Caco-2 (cell line): ENCODE measurements around the gene NUP210. TPM values are rescaled to one million over a fixed set of nuclear protein-coding genes. Genes with fewer than 3 reads are reported as not detected.

Experiments
- BruUV-seq: library from RNA; stranded (reverse); fragments of 400-500 nt; replicated peaks from 2 replicates; lab custom pipeline; 2021; lab: Mats Ljungman, UMichigan
- CTCF ChIA-PET: fragments of 300-600 bp; sonication (Branson Sonifier 250); formaldehyde crosslinking; loops from one replicate; lab custom pipeline; 2022; ENCODE audit warnings: antibody characterized with exemption; lab: Charles Lee
- POLR2A ChIA-PET: fragments of 300-600 bp; sonication (Branson Sonifier 250); formaldehyde crosslinking; loops from one replicate; lab custom pipeline; 2022; ENCODE audit warnings: antibody characterized with exemption; lab: Charles Lee
- DNase-seq, 2 experiments: peaks; one replicate each; pipeline versions ENCODE4 v3.0.0 to v3.0.0-alpha.2; 2020 to 2022
- H3K27me3 ChIP-seq: replicated peaks from 2 replicates; pipeline ENCODE4 v1.6.0; 2011; ENCODE audit warnings: low read length; ENCODE audit not compliant: control insufficient read depth, insufficient read depth
- H3K36me3 ChIP-seq: 2 replicates; pipeline ENCODE4 v1.5.1; 2011; ENCODE audit warnings: low read length; ENCODE audit not compliant: control insufficient read depth, insufficient read depth
- H3K4me1 ChIP-seq: fragments of 250-450 bp; sonication (Bioruptor Pico); 2 replicates; pipeline ENCODE4 v1.5.1; 2020; ENCODE audit warnings: mild to moderate bottlenecking
- H3K4me3 ChIP-seq: 2 replicates; pipeline ENCODE4 v1.5.1; 2011; ENCODE audit warnings: low read depth, mild to moderate bottlenecking, control low read depth, low read length
- H3K9me3 ChIP-seq: fragments of 250-450 bp; sonication (Bioruptor Pico); 2 replicates; pipeline ENCODE4 v1.5.1; 2020; ENCODE audit warnings: mild to moderate bottlenecking, moderate library complexity
- H3K27ac Mint-ChIP-seq: one replicate; pipeline ENCODE4 v1.8.0; 2022; ENCODE audit warnings: mixed read lengths; ENCODE audit not compliant: unreplicated experiment
- H3K27me3 Mint-ChIP-seq: one replicate; pipeline ENCODE4 v1.8.0; 2022; ENCODE audit warnings: mixed read lengths; ENCODE audit not compliant: insufficient read depth, unreplicated experiment
- H3K36me3 Mint-ChIP-seq: one replicate; pipeline ENCODE4 v1.8.0; 2022; ENCODE audit warnings: mild to moderate bottlenecking, mixed read lengths; ENCODE audit not compliant: insufficient read depth, unreplicated experiment
- H3K4me1 Mint-ChIP-seq: one replicate; pipeline ENCODE4 v1.8.0; 2022; ENCODE audit warnings: low read depth, mixed read lengths; ENCODE audit not compliant: unreplicated experiment
- H3K4me3 Mint-ChIP-seq: one replicate; pipeline ENCODE4 v1.8.0; 2022; ENCODE audit warnings: mild to moderate bottlenecking, moderate library complexity, mixed read lengths; ENCODE audit not compliant: unreplicated experiment
- H3K9me3 Mint-ChIP-seq: one replicate; pipeline ENCODE4 v1.8.0; 2022; ENCODE audit warnings: mixed read lengths; ENCODE audit not compliant: unreplicated experiment
- intact Hi-C: fragments of 100-400 bp; cut with micrococcal nuclease; formaldehyde crosslinking; loops from one replicate; pipeline ENCODE4 v1.10.0; 2022; ENCODE audit not compliant: unreplicated experiment
- total RNA-seq: library from RNA; stranded (reverse); gene quantifications from 2 replicates; pipeline ENCODE4 v1.2.3, GENCODE V29; 2022
- TF ChIP-seq, protein P1 (sequence below), 2 experiments: fragments of 200-600 bp in 1 of 2; IDR thresholded peaks; 1 replicate in 1 of 2; 2 replicates in 1 of 2; pipeline versions ENCODE4 v1.5.1 to v1.8.0; 2011 to 2022; ENCODE audit warnings: antibody characterized with exemption in 1 of 2, control low read depth in 1 of 2, inconsistent platforms in 1 of 2, low read depth in 1 of 2, low read length in 1 of 2, mild to moderate bottlenecking in 1 of 2, moderate library complexity in 1 of 2; ENCODE audit not compliant: insufficient read depth in 1 of 2, severe bottlenecking in 1 of 2, unreplicated experiment in 1 of 2

The NUP210 gene
- total RNA-seq, 1 experiment from 2014 or later = 63.7 TPM

DNA sequence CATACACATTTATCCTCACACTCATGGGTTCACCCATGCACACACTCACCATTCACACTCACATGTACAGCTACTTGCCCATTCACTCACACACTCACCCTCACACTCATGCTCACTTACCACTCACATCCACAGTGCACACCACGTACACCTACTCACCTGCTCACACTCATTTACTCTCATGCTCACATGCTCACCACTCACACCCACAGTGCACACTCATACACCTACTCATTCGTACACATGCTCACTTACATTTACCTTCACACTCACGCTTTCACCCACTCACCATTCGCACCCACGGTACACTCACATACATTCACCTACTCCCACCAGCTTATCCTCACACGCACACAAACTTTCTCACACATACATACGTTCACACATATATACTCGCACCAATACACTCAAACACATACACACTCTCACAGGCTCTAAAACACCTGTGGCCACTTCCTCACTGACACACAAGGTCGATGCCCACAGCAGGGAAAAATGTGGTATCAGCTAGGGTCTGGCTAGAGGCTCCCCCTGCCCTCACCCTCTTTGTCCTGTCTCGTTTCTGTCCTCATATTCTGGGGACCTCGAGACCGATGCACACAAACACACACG lies 46.0 kb downstream of the NUP210 start:
- peaks cover 31% of the 10 kb centered on the region for H3K36me3 Mint-ChIP-seq
- no peaks in the 10 kb centered on the region for H3K4me1 Mint-ChIP-seq
- Histone ChIP-seq H3K9me3 (no peaks in the 10 kb centered on the region), H3K27me3 (no peaks in the 10 kb centered on the region), H3K4me3 (no peak overlapping the region), H3K36me3 (peaks cover 3% of the 10 kb centered on the region), H3K4me1 (no peaks in the 10 kb centered on the region)
- ChIA-PET POLR2A (interaction anchor here (0.6 kb wide), 1 partner anchor 22 kb away, joined by 5 read pairs; no protein-coding TSS in a partner anchor), CTCF (no interaction called here)
- no peaks in the 10 kb centered on the region for H3K9me3 Mint-ChIP-seq
- no peak overlapping the region for H3K4me3 Mint-ChIP-seq
- DNase-seq = no peak
- no TSS peak for BruUV-seq
- no peak overlapping the region for H3K27ac Mint-ChIP-seq
- H3K27me3 Mint-ChIP-seq = no peaks in the 10 kb centered on the region
- intact Hi-C loops = no loop called here
- TF ChIP-seq, protein P1, sequence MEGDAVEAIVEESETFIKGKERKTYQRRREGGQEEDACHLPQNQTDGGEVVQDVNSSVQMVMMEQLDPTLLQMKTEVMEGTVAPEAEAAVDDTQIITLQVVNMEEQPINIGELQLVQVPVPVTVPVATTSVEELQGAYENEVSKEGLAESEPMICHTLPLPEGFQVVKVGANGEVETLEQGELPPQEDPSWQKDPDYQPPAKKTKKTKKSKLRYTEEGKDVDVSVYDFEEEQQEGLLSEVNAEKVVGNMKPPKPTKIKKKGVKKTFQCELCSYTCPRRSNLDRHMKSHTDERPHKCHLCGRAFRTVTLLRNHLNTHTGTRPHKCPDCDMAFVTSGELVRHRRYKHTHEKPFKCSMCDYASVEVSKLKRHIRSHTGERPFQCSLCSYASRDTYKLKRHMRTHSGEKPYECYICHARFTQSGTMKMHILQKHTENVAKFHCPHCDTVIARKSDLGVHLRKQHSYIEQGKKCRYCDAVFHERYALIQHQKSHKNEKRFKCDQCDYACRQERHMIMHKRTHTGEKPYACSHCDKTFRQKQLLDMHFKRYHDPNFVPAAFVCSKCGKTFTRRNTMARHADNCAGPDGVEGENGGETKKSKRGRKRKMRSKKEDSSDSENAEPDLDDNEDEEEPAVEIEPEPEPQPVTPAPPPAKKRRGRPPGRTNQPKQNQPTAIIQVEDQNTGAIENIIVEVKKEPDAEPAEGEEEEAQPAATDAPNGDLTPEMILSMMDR (IDR thresholded peaks at IDR 0.05; ENCODE audit: insufficient read depth in 1 of 2, low read depth in 1 of 2, low read length in 1 of 2, severe bottlenecking in 1 of 2, unreplicated experiment in 1 of 2) = no peak

DNA sequence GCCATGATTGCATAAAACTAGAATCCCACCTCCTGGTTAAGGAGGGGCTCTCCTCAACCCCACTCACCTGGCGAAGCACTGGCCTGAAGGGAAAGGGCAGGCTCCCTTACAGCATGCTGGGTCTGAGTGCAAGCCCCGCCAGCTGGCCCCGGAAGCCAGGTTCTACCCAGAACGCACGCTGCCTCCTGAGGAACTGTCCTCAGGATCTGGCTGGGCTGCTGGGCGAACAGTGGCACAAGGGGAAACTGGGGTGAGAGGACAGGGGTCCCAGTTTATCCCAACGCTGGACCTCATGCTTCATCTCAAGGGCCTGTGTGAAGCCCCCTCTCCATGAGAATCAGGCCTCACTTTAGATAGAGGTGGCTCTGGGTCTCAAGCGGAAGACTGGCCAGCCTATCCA lies 47.5 kb downstream of the NUP210 start:
- TF ChIP-seq, protein P1 (IDR thresholded peaks at IDR 0.05; ENCODE audit: insufficient read depth in 1 of 2, low read depth in 1 of 2, low read length in 1 of 2, severe bottlenecking in 1 of 2, unreplicated experiment in 1 of 2) = no peak
- BruUV-seq = no TSS peak
- no peak overlapping the region for H3K27ac Mint-ChIP-seq

DNA sequence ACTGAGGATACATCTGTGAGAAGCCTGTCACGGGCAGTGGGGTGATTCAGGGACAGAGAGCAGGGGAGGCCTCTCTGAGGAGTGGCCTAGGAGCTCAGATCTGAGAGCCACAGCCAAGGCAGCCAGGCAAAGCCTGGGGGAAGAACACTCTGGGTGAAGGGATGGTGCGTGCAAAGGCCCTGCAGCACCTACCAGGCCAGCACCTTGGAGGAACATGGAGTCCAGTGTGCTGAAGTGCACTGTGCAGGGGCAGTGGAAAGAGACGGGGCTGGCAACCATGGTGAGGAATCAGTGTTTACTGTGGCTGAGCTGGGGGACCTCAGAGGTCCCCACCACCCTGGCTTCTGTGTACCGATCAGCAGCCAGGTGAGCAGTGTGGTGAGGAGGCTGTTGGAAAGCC lies 48.0 kb downstream of the NUP210 start:
- H3K27me3 Mint-ChIP-seq = no peaks in the 10 kb centered on the region
- POLR2A ChIA-PET = interaction anchor here (0.6 kb wide), 1 partner anchor 72 kb away, joined by 3 read pairs; no protein-coding TSS in a partner anchor
- intact Hi-C loops = no loop called here
- peaks cover 29% of the 10 kb centered on the region for H3K36me3 Mint-ChIP-seq
- no peak overlapping the region for H3K4me3 Mint-ChIP-seq
- Histone ChIP-seq H3K4me1 (no peaks in the 10 kb centered on the region), H3K36me3 (peaks cover 3% of the 10 kb centered on the region), H3K27me3 (no peaks in the 10 kb centered on the region), H3K4me3 (no peak overlapping the region), H3K9me3 (no peaks in the 10 kb centered on the region)
- H3K27ac Mint-ChIP-seq = no peak overlapping the region
- no peaks in the 10 kb centered on the region for H3K4me1 Mint-ChIP-seq
- TF ChIP-seq, protein P1 (IDR thresholded peaks at IDR 0.05; ENCODE audit: insufficient read depth in 1 of 2, low read depth in 1 of 2, low read length in 1 of 2, severe bottlenecking in 1 of 2, unreplicated experiment in 1 of 2) = no peak
- H3K9me3 Mint-ChIP-seq = no peaks in the 10 kb centered on the region
- no peak for DNase-seq
- CTCF ChIA-PET = no interaction called here
- BruUV-seq = no TSS peak

More for the DNA sequence above, 47.5 kb downstream of the NUP210 start:
- DNase-seq = no peak
- Histone ChIP-seq H3K27me3 (no peaks in the 10 kb centered on the region), H3K4me1 (no peaks in the 10 kb centered on the region), H3K36me3 (peaks cover 3% of the 10 kb centered on the region), H3K9me3 (no peaks in the 10 kb centered on the region), H3K4me3 (no peak overlapping the region)
- POLR2A ChIA-PET = no interaction called here
- CTCF ChIA-PET = no interaction called here
- Mint-ChIP-seq H3K9me3 (no peaks in the 10 kb centered on the region), H3K4me3 (no peak overlapping the region), H3K36me3 (peaks cover 24% of the 10 kb centered on the region), H3K27me3 (no peaks in the 10 kb centered on the region), H3K4me1 (no peaks in the 10 kb centered on the region)
- intact Hi-C loops = no loop called here
